HAP-1 (cell line): Measurements from ENCODE around the gene CEP170B.
"Not testable (repeated sequence)": the region's sequence is repeated elsewhere in the genome, so short reads cannot be mapped to it uniquely, and the experiment has no call there.

ENCODE experiments used
- DNase-seq, 2 experiments: peaks; one replicate each; pipeline ENCODE4 v3.0.0-alpha.2; 2016 to 2020; ENCODE audit warnings: low spot score in 2 of 2
- H3K27me3 ChIP-seq: fragments of 250-450 bp; sonication (Bioruptor Pico); 2 replicates; pipeline ENCODE4 v1.5.1; 2020; ENCODE audit warnings: low read depth, mild to moderate bottlenecking, moderate library complexity
- H3K36me3 ChIP-seq: fragments of 250-450 bp; sonication (Bioruptor Pico); replicated peaks from 2 replicates; pipeline ENCODE4 v1.5.1; 2020; ENCODE audit warnings: mild to moderate bottlenecking
- H3K4me1 ChIP-seq: fragments of 250-450 bp; sonication (Bioruptor Pico); 2 replicates; pipeline ENCODE4 v1.5.1; 2020; ENCODE audit warnings: mild to moderate bottlenecking
- H3K4me3 ChIP-seq: fragments of 250-450 bp; sonication (Bioruptor Pico); 2 replicates; pipeline ENCODE4 v1.5.1; 2020; ENCODE audit warnings: mild to moderate bottlenecking, moderate library complexity
- H3K9me3 ChIP-seq: fragments of 250-450 bp; sonication (Bioruptor Pico); 2 replicates; pipeline ENCODE4 v1.5.1; 2020; ENCODE audit warnings: mild to moderate bottlenecking, moderate library complexity
- in situ Hi-C: fragments of 300-500 bp; cut with MboI; formaldehyde crosslinking; loops from 3 replicates; pipeline ENCODE4 v1.14.3; 2020; ENCODE audit warnings: low sequenced_read_pairs, inconsistent platforms, mixed read lengths

CEP170B gene

DNA sequence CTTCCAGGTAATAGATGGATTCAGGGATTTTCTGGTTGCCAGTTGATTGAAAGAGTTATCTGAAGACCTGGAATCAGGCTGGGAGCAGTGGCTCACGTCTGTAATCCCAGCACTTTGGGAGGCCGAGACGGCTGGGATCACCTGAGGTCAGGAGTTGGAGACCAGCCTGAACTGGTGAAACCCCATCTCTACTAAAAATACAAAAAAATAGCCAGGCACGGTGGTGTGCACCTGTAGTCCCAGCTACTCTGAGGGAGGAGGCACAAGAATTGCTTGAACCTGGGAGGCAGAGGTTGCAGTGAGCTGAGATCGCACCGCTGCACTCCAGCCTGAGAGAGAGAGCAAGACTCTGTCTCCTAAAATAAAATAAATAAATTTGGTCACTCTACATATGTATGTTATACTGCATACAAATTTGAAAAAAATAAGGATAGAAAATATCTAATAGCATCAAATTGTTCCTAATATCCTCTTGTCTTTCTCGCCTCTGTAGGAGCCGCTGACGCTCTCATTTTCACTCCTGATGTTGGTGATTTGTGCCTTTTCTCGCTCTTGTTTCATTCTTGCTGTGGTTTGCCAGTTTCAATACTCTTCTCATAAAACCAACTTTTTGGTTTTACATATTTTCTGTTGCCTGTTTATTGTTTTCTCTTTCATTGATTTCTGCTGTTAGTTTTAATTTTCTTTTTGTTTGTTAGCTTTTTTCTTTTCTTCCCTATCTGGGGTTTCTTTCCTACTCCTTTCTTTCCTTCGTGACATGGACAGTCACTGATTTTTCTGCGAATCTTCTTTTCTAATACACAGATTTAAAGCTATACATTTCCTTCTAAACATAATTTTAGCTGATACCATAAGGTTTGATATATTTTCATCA, 35.8 kb downstream of the CEP170B start:
- no peak for DNase-seq
- H3K36me3 ChIP-seq, result no peaks in the 10 kb centered on the region
- H3K4me1 ChIP-seq, result no peaks in the 10 kb centered on the region
- H3K27me3 ChIP-seq, result peaks cover 20% of the 10 kb centered on the region
- H3K9me3 ChIP-seq, result no peaks in the 10 kb centered on the region; the same call in 1 of the 2 replicates
- in situ Hi-C loops, result loop anchor here (10.0 kb wide), 1 partner anchor 144 kb away; no protein-coding TSS in a partner anchor
- H3K4me3 ChIP-seq, result no peak overlapping the region

- Histone ChIP-seq H3K27me3 (peaks cover 27% of the 10 kb centered on the region), H3K9me3 (peaks cover 3% of the 10 kb centered on the region), H3K4me3 (no peak overlapping the region), H3K4me1 (no peaks in the 10 kb centered on the region), H3K36me3 (no peaks in the 10 kb centered on the region)
- in situ Hi-C loops, result loop anchor here (10.0 kb wide), 1 partner anchor 141 kb away; no protein-coding TSS in a partner anchor
- no peak for DNase-seq
Observed at GRCh38 chr14:104903990-104904389, 38.9 kb downstream of the CEP170B start.

DNA sequence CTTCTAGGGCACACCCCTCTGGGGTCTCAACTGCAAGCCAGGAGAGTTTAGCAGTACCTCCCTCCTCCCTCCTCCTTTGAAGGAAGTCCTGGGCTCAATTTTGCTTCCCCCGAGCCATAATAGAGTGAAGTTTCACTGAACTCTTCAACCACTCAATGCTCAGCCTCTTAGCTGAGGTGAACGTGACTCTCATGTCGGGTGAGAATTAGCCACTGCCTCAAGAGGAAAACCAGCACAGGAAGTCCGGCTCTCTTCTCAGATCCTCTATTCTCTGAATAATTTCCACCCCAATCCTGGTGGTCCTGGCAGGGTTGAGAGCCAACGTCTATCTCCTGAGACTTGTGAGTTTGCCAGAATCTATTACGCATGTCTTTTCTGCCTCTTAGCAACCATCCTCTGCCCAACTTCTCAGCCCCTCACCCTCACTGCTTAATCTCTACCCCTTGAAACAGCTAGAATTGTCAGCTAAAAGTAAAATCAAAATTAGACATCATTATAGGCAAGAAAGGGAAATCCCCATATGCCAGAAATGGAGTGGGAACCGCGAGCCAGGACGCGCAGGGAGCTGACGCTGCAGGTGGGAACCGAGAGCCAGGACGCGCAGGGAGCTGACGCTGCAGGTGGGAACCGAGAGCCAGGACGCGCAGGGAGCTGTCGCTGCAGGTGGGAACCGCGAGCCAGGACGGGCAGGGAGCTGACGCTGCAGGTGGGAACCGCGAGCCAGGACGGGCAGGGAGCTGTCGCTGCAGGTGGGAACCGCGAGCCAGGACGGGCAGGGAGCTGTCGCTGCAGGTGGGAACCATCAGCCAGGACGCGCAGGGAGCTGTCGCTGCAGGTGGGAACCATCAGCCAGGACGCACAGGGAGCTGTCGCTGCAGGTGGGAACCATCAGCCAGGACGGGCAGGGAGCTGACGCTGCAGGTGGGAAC, 39.8 kb downstream of the CEP170B start:
- not testable (repeated sequence) for H3K4me3 ChIP-seq, DNase-seq

GRCh38 chr14:104905579-104905933, 40.5 kb downstream of the CEP170B start:
- peaks cover 27% of the 10 kb centered on the region for H3K27me3 ChIP-seq
- not testable (repeated sequence) for H3K36me3 ChIP-seq, H3K4me1 ChIP-seq, H3K9me3 ChIP-seq, H3K4me3 ChIP-seq, DNase-seq
- in situ Hi-C loops, result loop anchor here (10.0 kb wide), 1 partner anchor 139 kb away; no protein-coding TSS in a partner anchor

More for the DNA sequence above, 39.8 kb downstream of the CEP170B start:
- not testable (repeated sequence) for H3K4me1 ChIP-seq, H3K36me3 ChIP-seq, H3K9me3 ChIP-seq
- in situ Hi-C loops, result loop anchor here (10.0 kb wide), 1 partner anchor 140 kb away; no protein-coding TSS in a partner anchor
- peaks cover 27% of the 10 kb centered on the region for H3K27me3 ChIP-seq

GRCh38 chr14:104908303-104908702, 43.2 kb downstream of the CEP170B start:
- H3K4me3 ChIP-seq, result no peak overlapping the region
- in situ Hi-C loops, result loop anchor here (10.0 kb wide), 1 partner anchor 136 kb away; no protein-coding TSS in a partner anchor
- no peak for DNase-seq
- no peaks in the 10 kb centered on the region for H3K4me1 ChIP-seq
- peaks cover 3% of the 10 kb centered on the region for H3K9me3 ChIP-seq
- no peaks in the 10 kb centered on the region for H3K36me3 ChIP-seq
- H3K27me3 ChIP-seq, result peaks cover 17% of the 10 kb centered on the region

DNA sequence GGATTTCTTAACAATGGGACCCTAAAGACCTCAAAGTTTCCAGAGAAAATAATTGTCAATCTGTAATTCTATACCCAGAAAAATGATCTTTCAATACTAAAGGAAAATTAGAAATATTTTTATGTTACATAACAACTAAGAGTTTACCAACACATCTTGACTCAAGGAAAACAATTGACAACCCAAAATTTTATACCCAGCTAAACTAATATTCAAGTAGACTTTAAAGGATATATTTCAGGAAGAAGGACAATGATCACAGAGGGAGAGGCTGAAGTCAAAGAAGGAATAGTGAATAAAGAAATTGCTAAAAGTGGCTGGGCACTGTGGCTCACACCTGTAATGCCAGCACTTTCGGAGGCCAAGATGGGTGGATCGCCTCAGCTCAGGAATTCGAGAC, 47.0 kb downstream of the CEP170B start:
- in situ Hi-C loops, result no loop called here
- H3K27me3 ChIP-seq, result peaks cover 10% of the 10 kb centered on the region
- H3K9me3 ChIP-seq, result peaks cover 1% of the 10 kb centered on the region
- no peak for DNase-seq
- no peak overlapping the region for H3K4me3 ChIP-seq
- no peaks in the 10 kb centered on the region for H3K36me3 ChIP-seq
- no peaks in the 10 kb centered on the region for H3K4me1 ChIP-seq

GRCh38 chr14:104913435-104913834, 48.4 kb downstream of the CEP170B start:
- no peaks in the 10 kb centered on the region; the same call in 1 of the 2 replicates for H3K9me3 ChIP-seq
- in situ Hi-C loops, result no loop called here
- no peak for DNase-seq
- H3K36me3 ChIP-seq, result no peaks in the 10 kb centered on the region
- H3K4me1 ChIP-seq, result no peaks in the 10 kb centered on the region
- H3K27me3 ChIP-seq, result peaks cover 5% of the 10 kb centered on the region
- H3K4me3 ChIP-seq, result no peak overlapping the region

GRCh38 chr14:104917116-104917515, 52.0 kb downstream of the CEP170B start:
- in situ Hi-C loops, result no loop called here
- Histone ChIP-seq H3K36me3 (no peaks in the 10 kb centered on the region), H3K9me3 (no peaks in the 10 kb centered on the region), H3K27me3 (peaks cover 3% of the 10 kb centered on the region; the same call in 1 of the 2 replicates), H3K4me3 (no peak overlapping the region), H3K4me1 (no peaks in the 10 kb centered on the region)
- DNase-seq, result no peak

DNA sequence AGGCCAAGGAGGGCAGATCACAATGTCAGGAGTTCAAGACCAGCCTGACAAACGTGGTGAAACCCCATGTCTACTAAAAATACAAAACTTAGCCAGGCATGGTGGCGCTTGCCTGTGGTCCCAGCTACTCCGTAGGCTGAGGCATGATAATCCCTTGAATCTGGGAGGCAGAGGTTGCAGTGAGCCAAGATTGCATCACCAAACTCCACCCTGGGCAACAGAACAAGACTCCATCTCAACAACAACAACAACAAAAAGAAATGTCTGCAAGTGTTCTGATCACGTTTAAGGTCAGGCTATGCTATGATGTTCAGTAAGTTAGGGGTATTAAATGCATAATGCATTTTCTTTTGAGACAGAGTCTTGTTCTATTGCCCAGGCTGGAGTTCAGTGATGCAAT, 52.9 kb downstream of the CEP170B start:
- no peaks in the 10 kb centered on the region for H3K4me1 ChIP-seq
- H3K36me3 ChIP-seq, result no peaks in the 10 kb centered on the region
- H3K27me3 ChIP-seq, result peaks cover 3% of the 10 kb centered on the region; the same call in 1 of the 2 replicates
- no peak for DNase-seq
- no peak overlapping the region for H3K4me3 ChIP-seq
- no peaks in the 10 kb centered on the region for H3K9me3 ChIP-seq
- in situ Hi-C loops, result no loop called here

- H3K4me3 ChIP-seq, H3K27me3 ChIP-seq, DNase-seq, H3K36me3 ChIP-seq, in situ Hi-C loops, H3K9me3 ChIP-seq, H3K4me1 ChIP-seq: not testable (repeated sequence)
Observed at GRCh38 chr14:104919152-104919992, 54.3 kb downstream of the CEP170B start.

- no peak overlapping the region for H3K4me3 ChIP-seq
- in situ Hi-C loops, result no loop called here
- no peaks in the 10 kb centered on the region for H3K9me3 ChIP-seq
- H3K36me3 ChIP-seq, result no peaks in the 10 kb centered on the region
- DNase-seq, result no peak
- peaks cover 3% of the 10 kb centered on the region; the same call in 1 of the 2 replicates for H3K27me3 ChIP-seq
- no peaks in the 10 kb centered on the region for H3K4me1 ChIP-seq
Observed at GRCh38 chr14:104919993-104920315, 54.9 kb downstream of the CEP170B start.

DNA sequence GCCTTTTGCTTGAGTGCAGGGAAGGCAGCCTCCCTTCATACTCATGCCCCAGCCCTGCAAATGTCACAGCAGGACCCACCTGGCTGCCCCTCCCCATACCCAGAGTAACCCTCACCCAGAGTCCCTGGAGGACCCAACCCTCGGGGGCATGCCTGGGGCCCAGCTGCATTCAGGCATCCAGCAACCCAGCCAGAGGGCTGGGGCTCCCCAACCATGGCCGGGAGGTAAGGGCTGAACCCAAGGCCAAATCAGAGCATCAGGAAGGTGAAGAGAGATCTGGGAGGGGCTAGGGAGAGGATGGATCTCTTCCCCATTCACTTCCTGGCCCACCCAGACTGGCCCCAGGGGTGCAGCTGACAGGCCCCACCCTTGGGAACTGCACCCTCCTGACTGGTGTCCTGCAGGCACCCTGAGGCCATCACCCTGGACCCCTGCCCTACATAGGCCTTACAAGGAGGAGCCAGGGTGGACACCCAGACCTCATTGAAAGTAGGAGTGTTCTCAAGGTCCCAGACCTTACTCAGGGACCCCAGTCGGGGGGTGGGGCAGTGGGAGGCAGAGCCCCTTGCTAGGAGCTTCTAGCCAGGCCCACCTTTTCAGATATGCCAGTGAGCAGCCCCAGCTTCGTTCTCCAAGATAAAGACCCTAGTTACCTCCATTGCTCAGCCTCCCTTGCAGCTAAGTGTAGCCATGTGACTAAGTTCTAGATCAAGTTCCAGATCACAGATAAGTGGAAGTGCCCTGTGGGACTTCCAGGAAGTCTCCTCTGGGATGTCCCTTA, 58.8 kb downstream of the CEP170B start:
- Histone ChIP-seq H3K36me3 (no peaks in the 10 kb centered on the region), H3K4me1 (no peaks in the 10 kb centered on the region), H3K9me3 (no peaks in the 10 kb centered on the region), H3K27me3 (no peaks in the 10 kb centered on the region), H3K4me3 (no peak overlapping the region)
- in situ Hi-C loops, result no loop called here
- DNase-seq, result no peak
